Measurements from ENCODE around the gene TMEM143. TPM values are rescaled to one million over a fixed set of nuclear protein-coding genes. Genes with fewer than 3 reads are reported as not detected.

Gene TMEM143
- total RNA-seq, 1 experiment from 2014 or later = 24.8 TPM

DNA sequence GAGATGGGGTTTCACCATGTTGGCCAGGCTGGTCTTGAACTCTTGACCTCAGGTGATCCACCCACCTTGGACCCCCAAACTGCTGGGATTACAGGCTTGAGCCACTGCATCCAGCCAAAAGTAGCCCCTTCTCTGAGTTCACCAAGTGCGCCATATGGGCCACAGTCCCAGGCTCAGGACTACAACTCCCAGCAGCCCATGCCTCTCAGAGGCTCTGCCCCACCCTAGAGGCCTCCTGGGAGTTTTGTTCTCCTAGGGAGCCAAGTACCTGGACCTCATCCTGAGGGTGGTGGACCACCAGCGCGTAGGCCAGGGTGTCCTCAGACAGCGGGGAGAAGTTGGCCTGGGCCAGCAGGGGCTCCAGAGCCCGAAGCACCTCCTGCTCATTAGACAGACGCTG, 18.8 kb downstream of the TMEM143 start:
- no peaks in the 10 kb centered on the region for H3K9me2 ChIP-seq (ENCODE audit: insufficient read depth)
- no peaks in the 10 kb centered on the region for H3K27me3 ChIP-seq (ENCODE audit: insufficient read depth, low read depth)
- BruUV-seq (replicated peaks) = no TSS peak
- H3K27ac ChIP-seq = no peak overlapping the region
- intact Hi-C loops (cut with micrococcal nuclease; ENCODE audit: unreplicated experiment) = no loop called here
- H3K79me2 ChIP-seq (ENCODE audit: low read depth) = no peaks in the 10 kb centered on the region
- H3K4me2 ChIP-seq = no peak overlapping the region
- ChIA-PET CTCF (no interaction called here), POLR2A (ENCODE audit: unreplicated experiment) (no interaction called here)
- no peaks in the 10 kb centered on the region for H3K9me3 ChIP-seq (ENCODE audit: insufficient read depth, low read depth)
- H3F3A ChIP-seq (ENCODE audit: insufficient read depth, low read depth) = peaks cover 23% of the 10 kb centered on the region; the same call in 1 of the 2 replicates
- peaks cover 10% of the 10 kb centered on the region; the same call in 1 of the 2 replicates for H3K4me1 ChIP-seq (replicated peaks; ENCODE audit: insufficient read depth)
- TF ChIP-seq, protein P1, sequence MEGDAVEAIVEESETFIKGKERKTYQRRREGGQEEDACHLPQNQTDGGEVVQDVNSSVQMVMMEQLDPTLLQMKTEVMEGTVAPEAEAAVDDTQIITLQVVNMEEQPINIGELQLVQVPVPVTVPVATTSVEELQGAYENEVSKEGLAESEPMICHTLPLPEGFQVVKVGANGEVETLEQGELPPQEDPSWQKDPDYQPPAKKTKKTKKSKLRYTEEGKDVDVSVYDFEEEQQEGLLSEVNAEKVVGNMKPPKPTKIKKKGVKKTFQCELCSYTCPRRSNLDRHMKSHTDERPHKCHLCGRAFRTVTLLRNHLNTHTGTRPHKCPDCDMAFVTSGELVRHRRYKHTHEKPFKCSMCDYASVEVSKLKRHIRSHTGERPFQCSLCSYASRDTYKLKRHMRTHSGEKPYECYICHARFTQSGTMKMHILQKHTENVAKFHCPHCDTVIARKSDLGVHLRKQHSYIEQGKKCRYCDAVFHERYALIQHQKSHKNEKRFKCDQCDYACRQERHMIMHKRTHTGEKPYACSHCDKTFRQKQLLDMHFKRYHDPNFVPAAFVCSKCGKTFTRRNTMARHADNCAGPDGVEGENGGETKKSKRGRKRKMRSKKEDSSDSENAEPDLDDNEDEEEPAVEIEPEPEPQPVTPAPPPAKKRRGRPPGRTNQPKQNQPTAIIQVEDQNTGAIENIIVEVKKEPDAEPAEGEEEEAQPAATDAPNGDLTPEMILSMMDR (conservative IDR thresholded peaks at IDR 0.05) = no peak
- H3K36me3 ChIP-seq (ENCODE audit: low read depth) = no peaks in the 10 kb centered on the region
- no peak overlapping the region for H3K4me3 ChIP-seq
- no peak overlapping the region for H2AFZ ChIP-seq
- DNase-seq = no peak
- H4K20me1 ChIP-seq (ENCODE audit: insufficient read depth) = no peaks in the 10 kb centered on the region

DNA sequence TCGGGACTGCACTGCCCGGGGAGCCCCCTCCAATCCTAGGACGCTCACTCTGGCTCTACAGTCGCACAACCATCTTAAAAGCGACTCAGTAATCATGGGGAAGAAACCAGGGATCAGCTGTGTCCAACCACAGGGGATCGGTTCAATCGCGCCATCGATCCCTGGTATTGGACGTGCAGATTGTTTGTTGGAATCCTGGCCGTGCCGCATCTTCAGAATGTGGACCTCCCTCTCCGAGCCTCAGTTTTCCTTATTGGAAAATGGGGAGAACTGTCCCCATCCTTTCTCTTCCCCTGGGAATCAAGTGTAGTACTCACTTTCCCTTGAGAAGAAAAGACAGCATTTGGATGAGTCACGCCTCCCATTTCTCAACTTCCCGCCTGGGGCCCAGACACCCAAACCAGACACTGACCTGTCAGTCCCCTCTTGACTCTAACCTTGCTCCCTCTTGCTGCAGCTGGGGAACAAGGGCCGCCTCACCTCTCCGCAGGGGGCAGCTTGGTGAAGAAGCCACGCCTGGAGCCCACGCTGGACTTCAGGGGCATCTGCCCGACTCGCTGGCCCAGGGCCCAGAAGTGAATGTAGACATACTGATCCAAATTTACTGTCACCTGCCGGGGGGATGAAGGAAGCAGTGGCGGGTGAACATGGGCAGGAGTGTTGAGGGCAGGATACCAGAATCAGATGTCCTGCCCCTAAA, 20.7 kb downstream of the TMEM143 start:
- TF ChIP-seq EZH2 (IDR thresholded peaks at IDR 0.05; ENCODE audit: low read depth) = no peak
- TF ChIP-seq, protein P1 (conservative IDR thresholded peaks at IDR 0.05) = no peak
- no peaks in the 10 kb centered on the region for H3K9me3 ChIP-seq (ENCODE audit: insufficient read depth, low read depth)
- intact Hi-C loops (cut with micrococcal nuclease; ENCODE audit: unreplicated experiment) = no loop called here
- no peak overlapping the region for H3K4me3 ChIP-seq
- H2AFZ ChIP-seq = no peak overlapping the region
- no peaks in the 10 kb centered on the region for H3K9me2 ChIP-seq (ENCODE audit: insufficient read depth)
- DNase-seq = peak in 1 of 2 experiments; percentile 44
- no peaks in the 10 kb centered on the region for H3K36me3 ChIP-seq (ENCODE audit: low read depth)
- peaks cover 17% of the 10 kb centered on the region; the same call in 1 of the 2 replicates for H3F3A ChIP-seq (ENCODE audit: insufficient read depth, low read depth)
- BruUV-seq (replicated peaks) = no TSS peak
- no peaks in the 10 kb centered on the region for H3K79me2 ChIP-seq (ENCODE audit: low read depth)
- peaks cover 10% of the 10 kb centered on the region; the same call in 1 of the 2 replicates for H3K4me1 ChIP-seq (replicated peaks; ENCODE audit: insufficient read depth)
- no peak overlapping the region for H3K4me2 ChIP-seq
- CTCF ChIA-PET = no interaction called here
- POLR2A ChIA-PET (ENCODE audit: unreplicated experiment) = no interaction called here
- H3K27ac ChIP-seq = no peak overlapping the region
- no peaks in the 10 kb centered on the region for H3K27me3 ChIP-seq (ENCODE audit: insufficient read depth, low read depth)
- H4K20me1 ChIP-seq (ENCODE audit: insufficient read depth) = no peaks in the 10 kb centered on the region

DNA sequence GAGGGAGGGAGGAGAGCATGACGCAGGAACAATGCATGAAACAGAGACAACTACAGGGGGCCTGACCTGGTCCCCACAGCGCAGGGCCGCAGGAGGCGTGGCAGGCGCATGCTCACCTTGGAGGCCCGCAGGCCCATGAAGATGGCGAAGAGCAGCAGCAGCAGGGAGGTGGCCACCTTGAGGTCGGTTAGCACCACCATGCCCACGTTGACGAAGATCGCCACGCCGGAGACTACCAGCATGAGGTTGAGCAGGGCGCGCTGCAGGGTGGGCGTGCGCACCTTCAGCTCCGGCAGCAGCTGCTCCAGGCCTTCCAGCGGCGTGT, 21.4 kb downstream of the TMEM143 start:
- ChIA-PET POLR2A (ENCODE audit: unreplicated experiment) (no interaction called here), CTCF (no interaction called here)
- Histone ChIP-seq H3K4me3 (no peak overlapping the region), H3K79me2 (ENCODE audit: low read depth) (no peaks in the 10 kb centered on the region), H2AFZ (no peak overlapping the region), H3K4me1 (replicated peaks; ENCODE audit: insufficient read depth) (peaks cover 10% of the 10 kb centered on the region; the same call in 1 of the 2 replicates), H3F3A (ENCODE audit: insufficient read depth, low read depth) (peaks cover 17% of the 10 kb centered on the region; the same call in 1 of the 2 replicates), H3K27me3 (ENCODE audit: insufficient read depth, low read depth) (no peaks in the 10 kb centered on the region), H3K4me2 (no peak overlapping the region), H3K9me2 (ENCODE audit: insufficient read depth) (no peaks in the 10 kb centered on the region), H3K27ac (no peak overlapping the region), H3K9me3 (ENCODE audit: insufficient read depth, low read depth) (no peaks in the 10 kb centered on the region), H3K36me3 (ENCODE audit: low read depth) (no peaks in the 10 kb centered on the region), H4K20me1 (ENCODE audit: insufficient read depth) (no peaks in the 10 kb centered on the region)
- intact Hi-C loops (cut with micrococcal nuclease; ENCODE audit: unreplicated experiment) = no loop called here
- TF ChIP-seq, protein P1 (conservative IDR thresholded peaks at IDR 0.05) = no peak
- TF ChIP-seq EZH2 (IDR thresholded peaks at IDR 0.05; ENCODE audit: low read depth) = no peak
- no TSS peak for BruUV-seq (replicated peaks)
- no peak for DNase-seq
